Germinal center (tissue), 1 donor: ENCODE results near the gene PCDHGB4.
"Not testable (repeated sequence)": the region's sequence is repeated elsewhere in the genome, so short reads cannot be mapped to it uniquely, and the experiment has no call there.

ENCODE experiments used
- DNase-seq: peaks from one replicate; pipeline ENCODE4 v3.0.0; 2012; ENCODE audit warnings: mixed read lengths, low spot score

The PCDHGB4 gene

GRCh38 chr5:141398608-141399007 lies 11.1 kb downstream of the PCDHGB4 start:
- no peak for DNase-seq

DNA sequence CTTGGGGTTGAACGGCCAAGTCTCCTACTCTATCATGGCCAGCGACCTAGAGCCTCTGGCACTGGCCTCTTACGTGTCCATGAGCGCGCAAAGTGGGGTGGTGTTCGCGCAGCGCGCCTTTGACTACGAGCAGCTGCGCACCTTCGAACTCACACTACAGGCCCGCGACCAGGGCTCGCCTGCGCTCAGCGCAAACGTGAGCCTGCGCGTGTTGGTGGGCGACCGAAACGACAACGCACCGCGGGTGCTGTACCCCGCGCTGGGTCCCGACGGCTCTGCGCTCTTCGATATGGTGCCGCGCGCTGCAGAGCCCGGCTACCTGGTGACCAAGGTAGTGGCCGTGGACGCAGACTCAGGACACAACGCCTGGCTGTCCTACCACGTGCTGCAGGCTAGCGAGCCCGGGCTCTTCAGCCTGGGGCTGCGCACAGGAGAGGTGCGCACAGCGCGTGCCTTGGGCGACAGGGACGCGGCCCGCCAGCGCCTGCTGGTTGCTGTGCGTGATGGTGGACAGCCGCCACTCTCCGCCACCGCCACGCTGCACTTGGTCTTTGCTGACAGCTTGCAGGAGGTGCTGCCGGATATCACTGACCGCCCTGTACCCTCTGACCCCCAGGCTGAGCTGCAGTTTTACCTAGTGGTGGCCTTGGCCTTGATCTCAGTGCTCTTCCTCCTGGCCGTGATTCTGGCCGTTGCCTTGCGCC lies 12.2 kb downstream of the PCDHGB4 start:
- DNase-seq = no peak

DNA sequence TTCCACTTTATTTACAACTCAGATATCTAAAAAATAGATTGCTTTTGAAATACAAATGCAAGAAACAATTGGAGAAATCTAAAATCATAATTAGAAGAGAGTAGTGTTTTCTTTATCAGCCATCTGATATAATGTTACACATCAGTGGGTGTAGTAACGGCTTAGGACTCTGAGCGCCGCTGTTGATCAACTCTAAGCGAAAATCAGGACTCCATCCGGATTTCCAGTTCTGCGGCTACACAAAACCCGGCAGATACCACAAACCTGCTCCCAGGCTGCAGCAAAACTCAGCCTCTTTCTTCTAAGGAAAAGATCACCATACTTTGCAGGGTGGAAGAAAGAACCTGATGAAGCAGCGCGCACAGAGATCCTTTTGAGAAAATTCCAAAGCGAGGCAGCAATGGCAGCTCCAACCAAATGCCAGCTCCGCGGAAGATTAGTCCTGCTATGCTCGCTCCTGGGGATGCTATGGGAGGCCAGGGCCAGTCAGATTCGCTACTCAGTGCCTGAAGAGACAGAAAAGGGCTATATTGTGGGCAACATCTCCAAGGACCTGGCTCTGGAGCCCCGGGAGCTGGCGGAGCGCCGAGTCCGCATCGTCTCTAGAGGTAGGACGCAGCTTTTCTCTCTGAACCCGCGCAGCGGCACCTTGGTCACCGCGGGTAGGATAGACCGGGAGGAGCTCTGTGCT lies 15.2 kb downstream of the PCDHGB4 start, which contains the start of gene PCDHGA9:
Gene PCDHGA9, plus strand, starts transcription at position 226 of the 691 bp plus-strand sequence. Its CDS starts 175 bp downstream, at position 401.
- DNase-seq = peak; percentile 67

DNA sequence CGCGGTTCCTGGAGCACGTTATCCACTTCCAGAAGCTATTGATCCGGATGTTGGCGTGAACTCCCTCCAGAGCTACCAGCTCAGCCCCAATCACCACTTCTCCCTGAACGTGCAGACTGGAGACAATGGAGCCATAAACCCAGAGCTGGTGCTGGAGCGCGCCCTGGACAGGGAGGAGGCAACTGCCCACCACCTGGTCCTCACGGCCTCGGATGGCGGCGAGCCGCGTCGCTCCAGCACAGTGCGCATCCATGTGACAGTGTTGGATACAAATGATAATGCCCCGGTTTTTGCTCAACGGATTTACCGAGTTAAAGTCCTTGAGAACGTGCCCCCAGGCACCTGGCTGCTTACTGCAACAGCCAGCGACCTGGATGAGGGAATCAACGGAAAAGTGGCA lies 15.9 kb downstream of the PCDHGB4 start:
- DNase-seq = no peak

DNA sequence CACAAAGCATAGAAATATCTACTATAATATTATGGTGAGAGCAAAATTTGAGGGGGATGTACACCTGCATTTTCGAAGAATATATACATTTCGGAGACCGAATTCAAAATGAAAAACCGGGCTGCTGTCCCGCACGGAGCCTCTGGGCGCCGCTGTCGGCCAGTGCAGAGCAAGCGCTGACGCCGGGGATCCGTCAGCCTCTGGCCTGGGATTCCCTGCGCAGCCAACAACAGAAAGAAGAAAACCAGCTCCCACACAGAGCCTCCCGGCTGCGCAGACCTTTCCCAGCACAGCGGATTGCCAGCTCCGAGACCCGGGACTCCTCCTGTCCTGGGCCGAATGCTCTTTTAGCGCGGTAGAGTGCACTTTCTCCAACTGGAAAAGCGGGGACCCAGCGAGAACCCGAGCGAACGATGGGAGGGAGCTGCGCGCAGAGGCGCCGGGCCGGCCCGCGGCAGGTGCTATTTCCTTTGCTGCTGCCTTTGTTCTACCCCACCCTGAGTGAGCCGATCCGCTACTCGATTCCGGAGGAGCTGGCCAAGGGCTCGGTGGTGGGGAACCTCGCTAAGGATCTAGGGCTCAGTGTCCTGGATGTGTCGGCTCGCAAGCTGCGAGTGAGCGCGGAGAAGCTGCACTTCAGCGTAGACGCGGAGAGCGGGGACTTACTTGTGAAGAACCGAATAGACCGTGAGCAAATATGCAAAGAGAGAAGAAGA lies 20.4 kb downstream of the PCDHGB4 start, which contains the start of gene PCDHGB6:
Gene PCDHGB6, plus strand, starts transcription at position 232 of the 716 bp plus-strand sequence. Its CDS starts 182 bp downstream, at position 414.
- DNase-seq = peak; percentile 53

- DNase-seq = no peak
Measured at GRCh38 chr5:141409598-141410306, 22.3 kb downstream of the PCDHGB4 start.

DNA sequence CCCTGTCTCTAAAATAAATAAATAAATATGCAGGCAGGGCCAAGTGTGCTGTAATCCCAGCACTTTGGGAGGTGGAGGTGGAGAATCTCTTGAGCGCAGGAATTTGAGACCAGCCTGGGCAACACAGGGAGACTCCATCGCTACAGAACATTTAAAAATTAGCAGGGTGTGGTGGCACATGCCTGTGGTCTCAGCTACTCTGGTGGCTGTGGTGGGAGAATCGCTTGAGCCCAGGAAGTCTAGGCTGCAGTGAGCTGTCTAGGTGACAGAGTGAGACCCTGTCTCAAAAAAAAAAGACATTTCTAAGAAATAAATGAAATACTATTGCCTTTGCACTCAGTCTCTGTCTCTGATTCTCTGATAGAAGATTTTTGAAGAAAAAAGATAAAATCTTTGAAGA lies 24.1 kb downstream of the PCDHGB4 start:
- DNase-seq = no peak

- peak; percentile 71 for DNase-seq
Measured at GRCh38 chr5:141412854-141413539, 25.5 kb downstream of the PCDHGB4 start, which contains the start of gene PCDHGA10. TSS of gene PCDHGA10 (plus strand) at chr5:141412987. CDS start at chr5:141413176, 189 bp downstream.

DNA sequence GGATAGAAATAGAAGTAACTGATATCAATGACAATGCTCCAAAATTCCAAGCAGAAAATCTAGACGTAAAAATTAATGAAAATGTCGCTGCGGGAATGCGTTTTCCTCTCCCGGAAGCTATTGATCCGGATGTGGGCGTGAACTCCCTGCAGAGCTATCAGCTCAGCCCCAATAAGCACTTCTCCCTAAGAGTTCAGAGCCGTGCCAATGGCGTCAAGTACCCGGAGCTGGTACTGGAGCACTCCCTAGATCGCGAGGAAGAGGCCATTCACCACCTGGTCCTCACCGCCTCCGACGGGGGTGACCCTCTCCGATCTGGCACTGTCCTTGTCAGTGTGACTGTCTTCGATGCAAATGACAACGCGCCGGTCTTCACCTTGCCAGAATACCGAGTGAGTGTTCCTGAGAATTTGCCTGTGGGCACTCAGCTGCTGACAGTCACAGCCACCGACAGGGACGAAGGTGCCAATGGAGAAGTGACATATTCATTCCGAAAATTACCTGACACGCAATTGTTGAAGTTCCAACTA lies 26.1 kb downstream of the PCDHGB4 start:
- no peak for DNase-seq

- DNase-seq = not testable (repeated sequence)
Measured at GRCh38 chr5:141414548-141415274, 27.2 kb downstream of the PCDHGB4 start.

GRCh38 chr5:141415275-141415618 lies 27.7 kb downstream of the PCDHGB4 start:
- not testable (repeated sequence) for DNase-seq

DNA sequence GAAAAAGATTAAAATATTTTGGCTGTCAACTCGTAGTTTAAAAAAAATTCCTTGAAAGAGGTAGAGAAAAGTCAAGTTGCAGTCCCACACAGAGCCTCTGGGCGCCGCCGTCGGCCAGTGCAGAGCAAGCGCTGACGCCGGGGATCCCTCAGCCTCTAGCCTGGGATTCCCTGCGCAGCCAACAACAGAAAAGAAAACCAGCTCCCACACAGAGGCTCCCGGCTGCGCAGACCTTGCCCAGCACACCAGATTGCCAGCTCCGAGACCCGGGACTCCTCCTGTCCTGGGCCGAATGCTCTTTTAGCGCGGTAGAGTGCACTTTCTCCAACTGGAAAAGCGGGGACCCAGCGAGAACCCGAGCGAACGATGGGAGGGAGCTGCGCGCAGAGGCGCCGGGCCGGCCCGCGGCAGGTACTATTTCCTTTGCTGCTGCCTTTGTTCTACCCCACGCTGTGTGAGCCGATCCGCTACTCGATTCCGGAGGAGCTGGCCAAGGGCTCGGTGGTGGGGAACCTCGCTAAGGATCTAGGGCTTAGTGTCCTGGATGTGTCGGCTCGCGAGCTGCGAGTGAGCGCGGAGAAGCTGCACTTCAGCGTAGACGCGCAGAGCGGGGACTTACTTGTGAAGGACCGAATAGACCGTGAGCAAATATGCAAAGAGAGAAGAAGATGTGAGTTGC lies 30.1 kb downstream of the PCDHGB4 start, which contains the start of gene PCDHGB7:
Gene PCDHGB7, plus strand, starts transcription at position 184 of the 679 bp plus-strand sequence. Its CDS starts 183 bp downstream, at position 367.
- DNase-seq = peak; percentile 57

- no peak for DNase-seq
Measured at GRCh38 chr5:141419074-141419880, 31.8 kb downstream of the PCDHGB4 start.

GRCh38 chr5:141420855-141421488 lies 33.5 kb downstream of the PCDHGB4 start, which contains the start of gene PCDHGA11:
TSS of gene PCDHGA11 (plus strand) at chr5:141421051. CDS start at chr5:141421228, 177 bp downstream.
- peak; percentile 66 for DNase-seq

- DNase-seq = no peak
Measured at GRCh38 chr5:141421489-141421855, 34.0 kb downstream of the PCDHGB4 start.

DNA sequence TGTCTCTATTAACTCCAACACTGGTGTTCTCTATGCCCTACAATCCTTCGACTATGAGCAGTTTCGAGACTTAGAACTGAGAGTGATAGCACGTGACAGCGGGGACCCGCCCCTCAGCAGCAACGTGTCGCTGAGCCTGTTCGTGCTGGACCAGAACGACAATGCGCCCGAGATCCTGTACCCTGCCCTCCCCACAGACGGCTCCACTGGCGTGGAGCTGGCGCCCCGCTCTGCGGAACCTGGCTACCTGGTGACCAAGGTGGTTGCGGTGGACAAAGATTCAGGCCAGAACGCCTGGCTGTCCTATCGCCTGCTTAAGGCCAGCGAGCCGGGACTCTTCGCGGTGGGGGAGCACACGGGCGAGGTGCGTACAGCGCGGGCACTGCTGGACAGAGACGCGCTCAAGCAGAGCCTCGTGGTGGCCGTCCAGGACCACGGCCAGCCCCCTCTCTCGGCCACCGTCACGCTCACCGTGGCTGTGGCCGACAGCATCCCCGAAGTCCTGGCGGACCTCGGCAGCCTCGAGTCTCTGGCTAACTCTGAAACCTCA lies 35.3 kb downstream of the PCDHGB4 start:
- no peak for DNase-seq

DNA sequence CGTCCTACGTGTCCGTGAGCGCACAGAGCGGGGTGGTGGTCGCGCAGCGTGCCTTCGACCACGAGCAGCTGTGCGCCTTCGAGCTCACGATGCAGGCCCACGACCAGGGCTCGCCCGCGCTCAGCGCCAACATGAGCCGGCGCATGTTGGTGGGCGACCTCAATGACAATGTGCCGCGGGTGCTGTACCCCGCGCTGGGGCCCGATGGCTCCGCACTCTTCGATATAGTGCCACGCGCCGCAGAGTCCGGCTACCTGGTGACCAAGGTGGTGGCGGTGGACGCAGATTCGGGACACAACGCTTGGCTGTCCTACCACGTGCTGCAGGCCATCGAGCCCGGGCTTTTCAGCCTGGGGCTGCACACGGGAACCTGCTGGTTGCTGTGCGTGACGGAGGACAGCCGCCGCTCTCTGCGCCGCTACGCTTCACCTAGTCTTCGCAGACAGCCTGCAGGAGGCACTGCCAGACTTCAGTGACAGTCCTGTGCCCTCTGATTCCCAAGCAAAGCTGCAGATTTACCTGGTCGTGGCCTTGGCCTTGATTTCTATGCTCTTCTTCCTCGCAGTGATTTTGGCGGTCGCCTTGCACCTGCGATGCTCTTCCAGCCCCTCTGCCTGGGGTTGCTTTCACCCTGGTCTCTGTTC lies 40.4 kb downstream of the PCDHGB4 start:
- no peak for DNase-seq
